Stimulated activated CD8-positive, alpha-beta memory T cell treated with anti-CD3 and anti-CD28 coated beads, Interleukin-7, amount 100 ng/mL, for 48 hours (primary cell): ENCODE measurements around the gene FLYWCH1.

Source experiments
- DNase-seq, 2 donors: peaks; one replicate each; pipeline ENCODE4 v3.0.0-alpha.2; 2020; ENCODE audit warnings: low read depth in 1 of 2; ENCODE audit errors: extremely low read depth in 1 of 2

The FLYWCH1 gene

GRCh38 chr16:2911638-2912329, at the start of gene FLYWCH1:
FLYWCH1 (plus strand) TSS chr16:2911931; CDS start chr16:2929686, 17,755 bp downstream.
- peak; percentile 97 for DNase-seq

- DNase-seq, result no peak
Observed at GRCh38 chr16:2865651-2866050, 46.1 kb upstream of the FLYWCH1 start.

- DNase-seq, result no peak
Observed at GRCh38 chr16:2866431-2866830, 45.3 kb upstream of the FLYWCH1 start.

GRCh38 chr16:2867661-2867986, 44.1 kb upstream of the FLYWCH1 start:
- DNase-seq, result no peak

- DNase-seq, result peak; percentile 91 to 95
Observed at GRCh38 chr16:2867987-2868789, 43.5 kb upstream of the FLYWCH1 start.

GRCh38 chr16:2871926-2872325, 39.8 kb upstream of the FLYWCH1 start:
- DNase-seq, result no peak

GRCh38 chr16:2874032-2874911, 37.5 kb upstream of the FLYWCH1 start:
- DNase-seq, result no peak

- peak; percentile 42 to 55 for DNase-seq
Observed at GRCh38 chr16:2874912-2875362, 36.8 kb upstream of the FLYWCH1 start.

- DNase-seq, result no peak
Observed at GRCh38 chr16:2879854-2880508, 31.8 kb upstream of the FLYWCH1 start.

- no peak for DNase-seq
Observed at GRCh38 chr16:2881783-2882649, 29.7 kb upstream of the FLYWCH1 start.

GRCh38 chr16:2882650-2883457, 28.9 kb upstream of the FLYWCH1 start, which contains the start of gene FLYWCH2:
FLYWCH2 (plus strand) TSS chr16:2883215; CDS start chr16:2896450, 13,235 bp downstream.
- DNase-seq, result peak; percentile 98 to 99

GRCh38 chr16:2883458-2883908, 28.2 kb upstream of the FLYWCH1 start:
- DNase-seq, result no peak

- DNase-seq, result no peak
Observed at GRCh38 chr16:2884041-2884451, 27.7 kb upstream of the FLYWCH1 start.

- no peak for DNase-seq
Observed at GRCh38 chr16:2894231-2894630, 17.5 kb upstream of the FLYWCH1 start.

- DNase-seq, result no peak
Observed at GRCh38 chr16:2895813-2896212, 15.9 kb upstream of the FLYWCH1 start.

GRCh38 chr16:2896480-2897010, 15.2 kb upstream of the FLYWCH1 start:
- DNase-seq, result no peak

GRCh38 chr16:2897110-2897509, 14.6 kb upstream of the FLYWCH1 start:
- no peak for DNase-seq

- no peak for DNase-seq
Observed at GRCh38 chr16:2898831-2899563, 12.7 kb upstream of the FLYWCH1 start.
